Measurements from ENCODE around the gene ARL15. TPM values are rescaled to one million over a fixed set of nuclear protein-coding genes. Genes with fewer than 3 reads are reported as not detected.
A peak's percentile ranks its signal among the peaks of the same experiment; 100 is the strongest.
"Not testable (repeated sequence)": the region's sequence is repeated elsewhere in the genome, so short reads cannot be mapped to it uniquely, and the experiment has no call there.

ARL15 gene
- total RNA-seq, 1 donor from 2014 or later, result 70.6 TPM

GRCh38 chr5:53879708-53880323 lies 430.6 kb downstream of the ARL15 start:
- DNase-seq, result no peak

GRCh38 chr5:53878015-53878414 lies 432.4 kb downstream of the ARL15 start:
- no peak for DNase-seq

- no peak for DNase-seq
Measured at GRCh38 chr5:53877243-53877642, 433.1 kb downstream of the ARL15 start.

GRCh38 chr5:53874409-53874808 lies 436.0 kb downstream of the ARL15 start:
- DNase-seq, result peak; percentile 17

- DNase-seq, result no peak
Measured at GRCh38 chr5:53873235-53873634, 437.1 kb downstream of the ARL15 start.

GRCh38 chr5:53871775-53872174 lies 438.6 kb downstream of the ARL15 start:
- no peak for DNase-seq

GRCh38 chr5:53871050-53871449 lies 439.3 kb downstream of the ARL15 start:
- peak; percentile 39 for DNase-seq

GRCh38 chr5:53858700-53859456 lies 451.5 kb downstream of the ARL15 start:
- DNase-seq, result no peak

- DNase-seq, result no peak
Measured at GRCh38 chr5:53856506-53856905, 453.9 kb downstream of the ARL15 start.

GRCh38 chr5:53836851-53837430 lies 473.4 kb downstream of the ARL15 start:
- not testable (repeated sequence) for DNase-seq

GRCh38 chr5:53834500-53834899 lies 475.9 kb downstream of the ARL15 start:
- DNase-seq, result no peak

Other genes starting within 250 kb of the ARL15 start
- not detected in 2 replicates for gene HSPB3, start 145.1 kb upstream of the ARL15 start, total RNA-seq
- gene SNX18, start 207.2 kb upstream of the ARL15 start, total RNA-seq, result 22.2 and 32.0 TPM in 2 replicates